OCI-LY3 (cell line): ENCODE results near the gene SH3GLB2.

Experiments
- H2AFZ ChIP-seq: fragments of 200-600, 300-600 bp; shearing (Covaris generic); 2 replicates; pipeline ENCODE4 v1.6.0; 2014; ENCODE audit warnings: antibody characterized with exemption, low read depth, low read length
- H3K27ac ChIP-seq: fragments of 200-600, 300-600 bp; sonication (generic); 2 replicates; pipeline ENCODE4 v1.5.1; 2014; ENCODE audit warnings: mild to moderate bottlenecking, low read length, moderate library complexity, mixed read lengths
- H3K27me3 ChIP-seq: fragments of 200-600, 300-600 bp; sonication (generic); 2 replicates; pipeline ENCODE4 v1.6.1; 2014; ENCODE audit warnings: low read depth, low read length, mixed read lengths
- H3K36me3 ChIP-seq: fragments of 200-600, 300-600 bp; sonication (generic); replicated peaks from 2 replicates; pipeline ENCODE3; 2014; ENCODE audit warnings: low read depth, low read length, mixed read lengths
- H3K4me1 ChIP-seq: fragments of 300-600, 200-600 bp; sonication (generic); 2 replicates; pipeline ENCODE4 v1.6.1; 2014; ENCODE audit warnings: low read length, mixed read lengths
- H3K4me2 ChIP-seq: fragments of 200-600, 300-600 bp; sonication (generic); 2 replicates; pipeline ENCODE4 v1.6.1; 2014; ENCODE audit warnings: low read length, mixed read lengths
- H3K4me3 ChIP-seq: fragments of 300-600, 200-600 bp; sonication (generic); 2 replicates; pipeline ENCODE4 v1.5.1; 2014; ENCODE audit warnings: antibody characterized with exemption, mild to moderate bottlenecking, low read length, moderate library complexity
- H3K79me2 ChIP-seq: fragments of 300-600, 200-600 bp; shearing (Covaris generic); 2 replicates; pipeline ENCODE4 v1.6.1; 2014; ENCODE audit warnings: mild to moderate bottlenecking, low read length, mixed read lengths
- H3K9ac ChIP-seq: fragments of 300-600, 200-600 bp; shearing (Covaris generic); 2 replicates; pipeline ENCODE4 v1.6.0; 2014; ENCODE audit warnings: mild to moderate bottlenecking, low read length, moderate library complexity
- H3K9me3 ChIP-seq: fragments of 200-600, 300-600 bp; shearing (Covaris generic); 2 replicates; pipeline ENCODE4 v1.6.1; 2014; ENCODE audit warnings: low read length, mixed read lengths; ENCODE audit not compliant: insufficient read depth
- H4K20me1 ChIP-seq: fragments of 200-600, 300-600 bp; sonication (generic); 2 replicates; pipeline ENCODE4 v1.6.1; 2016; ENCODE audit warnings: low read length, mixed read lengths; ENCODE audit not compliant: insufficient read depth
- EZH2phosphoT487 ChIP-seq: fragments of 200-600 bp; shearing (Covaris generic); IDR thresholded peaks from 2 replicates; pipeline ENCODE4 v1.6.1; 2018; ENCODE audit warnings: antibody characterized with exemption, mixed run types, low read depth
- TF ChIP-seq, protein P1 (sequence below): fragments of 200-600, 300-600 bp; sonication (generic); IDR thresholded peaks from 2 replicates; pipeline ENCODE4 v1.5.1; 2014; ENCODE audit warnings: antibody characterized with exemption, low read length, low read depth

The SH3GLB2 gene

DNA sequence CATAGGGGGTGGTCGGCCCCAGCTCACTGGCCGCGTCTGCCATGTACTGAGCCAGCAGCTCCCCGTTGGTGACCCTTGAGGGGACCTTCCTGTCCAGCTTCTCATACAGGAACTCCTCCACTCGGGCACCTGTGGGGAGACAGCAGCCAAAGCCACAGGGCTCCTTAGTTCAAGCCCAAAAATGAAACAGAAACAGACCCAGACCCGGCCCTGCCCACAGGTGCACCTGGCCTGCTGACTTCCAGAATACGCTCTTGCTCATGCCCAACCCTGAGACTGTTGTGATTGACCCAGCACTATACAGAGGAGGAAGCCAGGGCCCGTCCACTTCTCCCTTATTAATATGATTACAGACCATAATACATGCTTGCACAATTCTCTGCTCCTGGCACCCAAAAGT is 7.0 kb downstream of the SH3GLB2 start:
- no peak overlapping the region for H3K27ac ChIP-seq
- no peak overlapping the region for H3K4me3 ChIP-seq
- no peak overlapping the region for H2AFZ ChIP-seq
- TF ChIP-seq EZH2phosphoT487 = no peak
- TF ChIP-seq, protein P1, sequence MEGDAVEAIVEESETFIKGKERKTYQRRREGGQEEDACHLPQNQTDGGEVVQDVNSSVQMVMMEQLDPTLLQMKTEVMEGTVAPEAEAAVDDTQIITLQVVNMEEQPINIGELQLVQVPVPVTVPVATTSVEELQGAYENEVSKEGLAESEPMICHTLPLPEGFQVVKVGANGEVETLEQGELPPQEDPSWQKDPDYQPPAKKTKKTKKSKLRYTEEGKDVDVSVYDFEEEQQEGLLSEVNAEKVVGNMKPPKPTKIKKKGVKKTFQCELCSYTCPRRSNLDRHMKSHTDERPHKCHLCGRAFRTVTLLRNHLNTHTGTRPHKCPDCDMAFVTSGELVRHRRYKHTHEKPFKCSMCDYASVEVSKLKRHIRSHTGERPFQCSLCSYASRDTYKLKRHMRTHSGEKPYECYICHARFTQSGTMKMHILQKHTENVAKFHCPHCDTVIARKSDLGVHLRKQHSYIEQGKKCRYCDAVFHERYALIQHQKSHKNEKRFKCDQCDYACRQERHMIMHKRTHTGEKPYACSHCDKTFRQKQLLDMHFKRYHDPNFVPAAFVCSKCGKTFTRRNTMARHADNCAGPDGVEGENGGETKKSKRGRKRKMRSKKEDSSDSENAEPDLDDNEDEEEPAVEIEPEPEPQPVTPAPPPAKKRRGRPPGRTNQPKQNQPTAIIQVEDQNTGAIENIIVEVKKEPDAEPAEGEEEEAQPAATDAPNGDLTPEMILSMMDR = no peak
- no peaks in the 10 kb centered on the region for H3K36me3 ChIP-seq
- no peaks in the 10 kb centered on the region for H3K4me1 ChIP-seq
- H3K9me3 ChIP-seq = no peaks in the 10 kb centered on the region
- no peaks in the 10 kb centered on the region for H3K27me3 ChIP-seq
- peaks cover 11% of the 10 kb centered on the region for H4K20me1 ChIP-seq
- no peak overlapping the region for H3K4me2 ChIP-seq
- peaks cover 8% of the 10 kb centered on the region; the same call in 1 of the 2 replicates for H3K79me2 ChIP-seq
- H3K9ac ChIP-seq = no peak overlapping the region

DNA sequence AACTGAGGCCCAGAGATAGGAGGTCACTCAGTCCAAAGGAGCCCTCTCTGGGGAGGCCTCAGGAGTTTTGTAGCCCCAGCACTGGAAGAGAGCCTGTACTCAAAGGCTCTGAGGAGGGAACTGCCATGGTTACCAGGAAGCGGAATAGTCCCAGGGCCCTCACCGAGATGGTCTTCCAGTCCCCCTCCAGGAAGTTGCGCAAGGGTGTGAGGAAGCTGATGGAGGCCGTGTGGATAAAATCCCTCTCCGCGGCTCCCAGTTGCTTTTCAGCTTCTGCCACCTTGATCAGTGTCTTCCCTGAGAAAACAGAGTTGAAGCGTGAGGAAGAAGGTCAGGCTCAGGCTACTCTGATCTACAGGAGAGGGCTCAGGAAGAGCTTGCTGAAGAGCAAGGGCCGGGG is 13.5 kb downstream of the SH3GLB2 start:
- Histone ChIP-seq H4K20me1 (no peaks in the 10 kb centered on the region), H3K9me3 (no peaks in the 10 kb centered on the region)

DNA sequence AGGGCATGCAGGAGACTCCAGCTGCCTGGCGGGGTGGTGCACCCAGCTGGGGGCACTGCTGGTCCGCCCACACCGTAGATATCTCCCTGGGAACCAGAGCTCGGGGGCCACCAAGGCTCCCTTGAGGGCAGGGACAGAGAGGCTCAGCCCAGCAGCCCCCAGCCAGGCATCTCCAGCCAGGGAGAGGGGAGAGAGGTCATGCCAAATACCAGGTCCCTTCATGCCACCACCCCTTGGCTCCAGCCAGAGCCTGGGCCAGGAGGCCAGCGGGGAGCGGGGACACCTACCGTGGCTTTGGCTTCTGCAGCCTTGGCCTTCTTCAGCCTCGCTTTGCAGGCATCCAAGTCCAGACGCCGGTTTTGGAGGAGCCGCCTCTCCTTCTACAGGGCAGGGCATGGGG is 14.0 kb downstream of the SH3GLB2 start:
- Histone ChIP-seq H3K4me3 (no peak overlapping the region), H3K79me2 (no peaks in the 10 kb centered on the region), H4K20me1 (no peaks in the 10 kb centered on the region), H3K4me1 (no peaks in the 10 kb centered on the region), H3K27me3 (no peaks in the 10 kb centered on the region), H3K4me2 (no peak overlapping the region), H3K36me3 (peaks cover 6% of the 10 kb centered on the region), H3K9me3 (no peaks in the 10 kb centered on the region), H3K9ac (no peak overlapping the region), H2AFZ (no peak overlapping the region), H3K27ac (no peak overlapping the region)
- no peak for TF ChIP-seq EZH2phosphoT487
- TF ChIP-seq, protein P1 = no peak

More for the DNA sequence above, 13.5 kb downstream of the SH3GLB2 start:
- no peak overlapping the region for H2AFZ ChIP-seq
- TF ChIP-seq, protein P1 = no peak
- TF ChIP-seq EZH2phosphoT487 = no peak
- H3K27ac ChIP-seq = no peak overlapping the region
- peaks cover 6% of the 10 kb centered on the region for H3K36me3 ChIP-seq
- no peaks in the 10 kb centered on the region for H3K79me2 ChIP-seq
- H3K4me1 ChIP-seq = no peaks in the 10 kb centered on the region
- no peaks in the 10 kb centered on the region for H3K27me3 ChIP-seq
- no peak overlapping the region for H3K9ac ChIP-seq
- no peak overlapping the region for H3K4me2 ChIP-seq
- no peak overlapping the region for H3K4me3 ChIP-seq

DNA sequence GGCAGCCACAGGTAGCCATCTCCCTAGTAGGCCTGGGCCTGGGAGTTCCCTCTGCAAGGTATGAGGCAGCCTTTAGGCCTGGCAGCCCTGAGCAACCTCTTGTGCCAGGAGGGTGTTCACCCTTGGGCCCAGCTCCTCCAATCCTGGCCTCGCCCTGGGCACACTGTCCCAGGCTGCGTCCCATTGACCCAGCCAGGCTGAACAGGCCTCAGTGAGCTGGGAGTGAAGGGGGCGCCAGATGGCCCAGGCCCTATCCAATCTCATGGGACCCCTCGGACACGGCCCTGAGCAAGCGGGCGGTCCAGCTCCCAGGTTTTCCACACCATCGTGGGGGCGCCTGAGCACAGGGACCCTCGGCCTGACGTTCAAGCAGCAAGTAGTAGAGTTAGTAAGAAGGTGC is 14.5 kb downstream of the SH3GLB2 start:
- Histone ChIP-seq H3K4me3 (no peak overlapping the region), H3K79me2 (no peaks in the 10 kb centered on the region), H3K9me3 (no peaks in the 10 kb centered on the region), H3K27me3 (no peaks in the 10 kb centered on the region), H3K27ac (no peak overlapping the region), H3K4me2 (no peak overlapping the region), H3K36me3 (peaks cover 6% of the 10 kb centered on the region), H3K9ac (no peak overlapping the region), H2AFZ (no peak overlapping the region), H3K4me1 (no peaks in the 10 kb centered on the region), H4K20me1 (no peaks in the 10 kb centered on the region)
- TF ChIP-seq EZH2phosphoT487 = no peak
- TF ChIP-seq, protein P1 = no peak
